ENCODE data around the gene GDE1. TPM values are rescaled to one million over a fixed set of nuclear protein-coding genes. Genes with fewer than 3 reads are reported as not detected.

Gene GDE1
- polyA plus RNA-seq, 3 donors from 2014 or later, result 42.8 to 61.5 (median 46.6) TPM

- no peak overlapping the region for H3K27ac Mint-ChIP-seq
- no peaks in the 10 kb centered on the region for H3K4me1 Mint-ChIP-seq
- H3K36me3 Mint-ChIP-seq, result no peaks in the 10 kb centered on the region
- no peaks in the 10 kb centered on the region for H3K9me3 Mint-ChIP-seq
- peaks cover 2 to 13% (median 3%) of the 10 kb centered on the region in 3 donors for H3K27me3 Mint-ChIP-seq (ENCODE audit: low read depth in 3 of 3)
- no peak for DNase-seq
- H3K4me3 Mint-ChIP-seq, result no peak overlapping the region
Measured at GRCh38 chr16:19463468-19464315, 58.2 kb downstream of the GDE1 start.

GRCh38 chr16:19460397-19460796 is 61.5 kb downstream of the GDE1 start:
- DNase-seq, result no peak
- H3K36me3 Mint-ChIP-seq, result no peaks in the 10 kb centered on the region
- H3K4me1 Mint-ChIP-seq, result no peaks in the 10 kb centered on the region
- no peak overlapping the region for H3K4me3 Mint-ChIP-seq
- H3K27ac Mint-ChIP-seq, result no peak overlapping the region
- H3K9me3 Mint-ChIP-seq, result no peaks in the 10 kb centered on the region
- peaks cover 0 to 10% (median 5%) of the 10 kb centered on the region in 3 donors for H3K27me3 Mint-ChIP-seq (ENCODE audit: low read depth in 3 of 3)

- no peak for DNase-seq
- H3K27ac Mint-ChIP-seq, result no peak overlapping the region
- H3K4me1 Mint-ChIP-seq, result no peaks in the 10 kb centered on the region
- no peaks in the 10 kb centered on the region for H3K36me3 Mint-ChIP-seq
- peaks cover 0 to 6% (median 2%) of the 10 kb centered on the region in 3 donors for H3K27me3 Mint-ChIP-seq (ENCODE audit: low read depth in 3 of 3)
- H3K9me3 Mint-ChIP-seq, result no peaks in the 10 kb centered on the region
- no peak overlapping the region for H3K4me3 Mint-ChIP-seq
Measured at GRCh38 chr16:19458722-19459379, 63.0 kb downstream of the GDE1 start.

Other genes with a start within 250 kb of the GDE1 start
- not detected for gene CLEC19A, start 236.4 kb downstream of the GDE1 start, polyA plus RNA-seq
- gene TMC5, start 104.2 kb downstream of the GDE1 start, polyA plus RNA-seq, result not detected
- 10 to 100 TPM in 1 of 3 donors, 1 to 10 TPM in 2; 7.5 to 10.1 (median 9.4) TPM for gene CCP110, start 1.8 kb upstream of the GDE1 start, polyA plus RNA-seq
- gene VPS35L, start 33.6 kb upstream of the GDE1 start, polyA plus RNA-seq, result 10 to 100 TPM; 32.4 to 49.6 (median 46.6) TPM
- gene KNOP1, start 196.1 kb upstream of the GDE1 start, polyA plus RNA-seq, result 1 to 10 TPM; 2.8 to 9.3 (median 3.6) TPM
- gene IQCK, start 196.2 kb upstream of the GDE1 start, polyA plus RNA-seq, result 1 to 10 TPM in 1 of 3 donors, under 1 TPM in 1, not detected in 1; 0.95 to 3.5 TPM

Data from immature natural killer cell (primary cell).